ENCODE results near the gene FOXP1. TPM values are rescaled to one million over a fixed set of nuclear protein-coding genes. Genes with fewer than 3 reads are reported as not detected.
A peak's percentile ranks its signal among the peaks of the same experiment; 100 is the strongest.

FOXP1 gene
- total and polyA plus RNA-seq, 9 of the 15 experiments (the other 6 are each of a cell fraction or from before 2014, with no cell fraction given) = 7.7 to 34.5 (median 13.7) TPM

DNA sequence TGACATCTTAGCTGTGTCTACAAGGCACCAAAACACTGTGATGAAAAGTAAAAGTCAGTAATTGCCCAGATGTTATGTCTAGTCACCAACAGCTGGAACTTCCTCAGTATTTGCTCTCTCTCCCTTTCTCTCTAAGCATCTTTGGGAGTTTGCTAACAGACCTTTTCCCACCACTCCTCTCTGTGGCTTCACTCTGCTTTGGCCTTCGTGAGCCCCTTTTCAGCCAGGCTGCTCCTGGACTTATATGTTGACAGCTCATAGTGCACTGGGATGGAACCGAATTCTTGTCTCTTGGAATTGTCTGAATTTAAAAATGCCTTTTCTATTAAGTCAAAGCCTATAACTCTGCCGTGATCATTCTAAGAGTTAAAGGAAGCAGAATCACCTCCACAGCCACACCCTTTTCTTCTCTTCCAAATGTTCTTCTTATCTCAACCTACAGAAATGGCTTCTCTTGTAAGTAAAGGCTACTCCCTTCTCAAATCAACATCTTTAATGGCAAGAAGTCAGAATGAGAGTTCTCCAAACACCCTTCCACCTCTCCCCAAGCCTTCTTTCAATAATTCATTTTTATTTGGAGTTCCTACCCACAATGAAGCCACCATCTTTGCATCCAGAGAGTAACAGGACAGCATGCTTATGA is 17.2 kb upstream of the FOXP1 start:
- FAIRE-seq = peak; percentile 23
- Histone ChIP-seq H3K9me1 (ENCODE audit: control insufficient read depth, insufficient read depth, low read length) (no peaks in the 10 kb centered on the region), H3K79me2 (ENCODE audit: control insufficient read depth, insufficient read depth, low read length) (no peaks in the 10 kb centered on the region), H3K4me2 (ENCODE audit: insufficient read depth, low read length) (peak overlapping the region; percentile 32; the same call in 1 of the 2 replicates), H3K4me3 (no peak overlapping the region), H3K27ac (ENCODE audit: extremely low read depth, low read depth, low read length) (peak overlapping the region; percentile 4; the same call in 1 of the 3 replicates), H3K27me3 (ENCODE audit: control insufficient read depth in 2 of 2, insufficient read depth in 2 of 2, low read length in 2 of 2) (no peaks in the 10 kb centered on the region), H3K9ac (ENCODE audit: insufficient read depth in 1 of 2, low read depth in 2 of 2, low read length in 2 of 2) (no peak overlapping the region), H3K36me3 (ENCODE audit: control insufficient read depth, insufficient read depth, low read length) (no peaks in the 10 kb centered on the region), H3K4me1 (replicated peaks in 1 of 2; ENCODE audit: control insufficient read depth in 2 of 2, insufficient read depth in 2 of 2, low read length in 2 of 2) (peaks cover 0 to 11% of the 10 kb centered on the region in 2 experiments; a peak in 2 of 5 replicates), H3K9me3 (replicated peaks; ENCODE audit: control insufficient read depth, insufficient read depth, low read depth, low read length) (no peaks in the 10 kb centered on the region; the same call in 1 of the 2 replicates), H4K20me1 (replicated peaks; ENCODE audit: control insufficient read depth, insufficient read depth, low read length) (no peaks in the 10 kb centered on the region), H2AFZ (ENCODE audit: low read depth, low read length) (peak overlapping the region; percentile 70; the same call in 1 of the 2 replicates)
- TF ChIP-seq NFE2 (IDR thresholded peaks at IDR 0.05; ENCODE audit: low read depth) (0 out of 2 replicates have a peak, but pooled peaks have one; percentile 3), SMAD4 (CRISPR knock-in tag; conservative IDR thresholded peaks at IDR 0.05) (0 out of 2 replicates have a peak, but pooled peaks have one; percentile 26), DPF2 (IDR thresholded peaks at IDR 0.05) (peak; percentile 34; the same call in 1 of the 2 replicates), CBFA2T3 (IDR thresholded peaks at IDR 0.05) (peak; percentile 56), ARID1B (IDR thresholded peaks at IDR 0.05) (peak; percentile 37), HNRNPUL1 (IDR thresholded peaks at IDR 0.05; ENCODE audit: low read length) (no peak)
- in situ Hi-C loops (cut with MboI) = no loop called here
- ATAC-seq = peak; percentile 68
- peak; percentile 7 to 27 (median 18) for DNase-seq (ENCODE audit: extremely low read depth in 1 of 4, low spot score in 3 of 4)
- ChIA-PET POLR2A (no interaction called here), CTCF (ENCODE audit: low intra/inter-chr PET ratio) (no interaction called here)
- intact Hi-C loops (cut with micrococcal nuclease) = no loop called here
- 0% methylated on average over 2 of the region's 3 CpGs for WGBS (ENCODE audit: insufficient coverage, low coverage, missing lambda C conversion rate)
- no TSS peak for BruUV-seq (replicated peaks)

DNA sequence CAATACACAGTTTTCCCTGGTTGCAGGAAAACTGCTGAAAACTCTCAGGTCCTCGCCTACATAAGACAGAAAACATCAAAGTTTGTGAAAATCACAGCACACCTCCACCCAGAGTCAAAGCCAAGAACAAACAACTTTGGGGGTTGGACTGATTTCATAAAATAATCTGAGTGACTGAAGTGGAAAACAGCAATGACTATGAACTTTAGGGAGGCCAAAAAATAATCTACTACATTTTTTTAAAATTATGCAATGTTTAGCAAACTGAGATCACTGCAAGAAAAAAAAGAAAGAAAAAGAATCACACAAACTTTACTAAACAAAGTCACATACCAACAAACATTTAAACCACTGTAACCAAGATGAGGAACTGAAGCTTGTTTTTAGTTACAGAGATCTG is 15.9 kb upstream of the FOXP1 start:
- BruUV-seq (replicated peaks) = no TSS peak
- Histone ChIP-seq H3K4me1 (replicated peaks in 1 of 2; ENCODE audit: control insufficient read depth in 2 of 2, insufficient read depth in 2 of 2, low read length in 2 of 2) (peaks cover 0 to 11% of the 10 kb centered on the region in 2 experiments; a peak in 2 of 5 replicates), H3K27me3 (ENCODE audit: control insufficient read depth in 2 of 2, insufficient read depth in 2 of 2, low read length in 2 of 2) (no peaks in the 10 kb centered on the region), H3K9me3 (replicated peaks; ENCODE audit: control insufficient read depth, insufficient read depth, low read depth, low read length) (no peaks in the 10 kb centered on the region; the same call in 1 of the 2 replicates), H3K4me3 (no peak overlapping the region), H2AFZ (ENCODE audit: low read depth, low read length) (no peak overlapping the region), H3K36me3 (ENCODE audit: control insufficient read depth, insufficient read depth, low read length) (no peaks in the 10 kb centered on the region), H3K79me2 (ENCODE audit: control insufficient read depth, insufficient read depth, low read length) (no peaks in the 10 kb centered on the region), H4K20me1 (replicated peaks; ENCODE audit: control insufficient read depth, insufficient read depth, low read length) (no peaks in the 10 kb centered on the region), H3K9ac (ENCODE audit: insufficient read depth in 1 of 2, low read depth in 2 of 2, low read length in 2 of 2) (no peak overlapping the region), H3K27ac (ENCODE audit: extremely low read depth, low read depth, low read length) (no peak overlapping the region), H3K4me2 (ENCODE audit: insufficient read depth, low read length) (no peak overlapping the region), H3K9me1 (ENCODE audit: control insufficient read depth, insufficient read depth, low read length) (no peaks in the 10 kb centered on the region)
- no peak for DNase-seq (ENCODE audit: extremely low read depth in 1 of 4, low spot score in 3 of 4)
- POLR2A ChIA-PET = interaction anchor here (1.3 kb wide), 1 partner anchor 17 kb away, joined by 4 read pairs; no protein-coding TSS in a partner anchor
- CTCF ChIA-PET (ENCODE audit: low intra/inter-chr PET ratio) = no interaction called here
- no peak for FAIRE-seq
- 38% methylated on average over 1 of the region's 1 CpG for WGBS (ENCODE audit: insufficient coverage, low coverage, missing lambda C conversion rate)
- in situ Hi-C loops (cut with MboI) = loop anchor here (25.0 kb wide), 1 partner anchor 587 kb away; no protein-coding TSS in a partner anchor
- intact Hi-C loops (cut with micrococcal nuclease) = no loop called here
- ATAC-seq = no peak
- TF ChIP-seq RBM39 (optimal IDR thresholded peaks at IDR 0.05; ENCODE audit: low read depth, low read length) (no peak), ZNF785 (CRISPR knock-in tag; IDR thresholded peaks at IDR 0.05) (no peak), ETV1 (tag; conservative IDR thresholded peaks at IDR 0.05; ENCODE audit: low read depth) (no peak), MCM3 (IDR thresholded peaks at IDR 0.05) (no peak), CBX3 (IDR thresholded peaks at IDR 0.05; ENCODE audit: borderline replicate concordance in 1 of 2, low read length in 2 of 2) (no peak), ZNF583 (CRISPR knock-in tag; IDR thresholded peaks at IDR 0.05) (no peak), PURB (CRISPR knock-in tag; IDR thresholded peaks at IDR 0.05; ENCODE audit: low read depth) (no peak), SP1 (CRISPR knock-in tag; IDR thresholded peaks at IDR 0.05) (no peak), ZFP36 (IDR thresholded peaks at IDR 0.05; ENCODE audit: low read depth, low read length, partially characterized antibody) (no peak), PHF8 (IDR thresholded peaks at IDR 0.05; ENCODE audit: borderline replicate concordance, low read length) (no peak), NFATC3 (IDR thresholded peaks at IDR 0.05) (no peak), SUPT5H (IDR thresholded peaks at IDR 0.05) (no peak), RBBP5 (IDR thresholded peaks at IDR 0.05; ENCODE audit: borderline replicate concordance, insufficient read depth, low read length, poor library complexity, severe bottlenecking) (no peak)
